Fibroblast of skin of left quadriceps (primary cell): ENCODE measurements around the gene PCAT7.
"Not testable (repeated sequence)": the region's sequence is repeated elsewhere in the genome, so short reads cannot be mapped to it uniquely, and the experiment has no call there.

ENCODE experiments used
- DNase-seq, 2 experiments: peaks; one replicate each; pipeline ENCODE4 v3.0.0-alpha.2; 2013; ENCODE audit warnings: low read depth in 2 of 2

The PCAT7 gene

DNA sequence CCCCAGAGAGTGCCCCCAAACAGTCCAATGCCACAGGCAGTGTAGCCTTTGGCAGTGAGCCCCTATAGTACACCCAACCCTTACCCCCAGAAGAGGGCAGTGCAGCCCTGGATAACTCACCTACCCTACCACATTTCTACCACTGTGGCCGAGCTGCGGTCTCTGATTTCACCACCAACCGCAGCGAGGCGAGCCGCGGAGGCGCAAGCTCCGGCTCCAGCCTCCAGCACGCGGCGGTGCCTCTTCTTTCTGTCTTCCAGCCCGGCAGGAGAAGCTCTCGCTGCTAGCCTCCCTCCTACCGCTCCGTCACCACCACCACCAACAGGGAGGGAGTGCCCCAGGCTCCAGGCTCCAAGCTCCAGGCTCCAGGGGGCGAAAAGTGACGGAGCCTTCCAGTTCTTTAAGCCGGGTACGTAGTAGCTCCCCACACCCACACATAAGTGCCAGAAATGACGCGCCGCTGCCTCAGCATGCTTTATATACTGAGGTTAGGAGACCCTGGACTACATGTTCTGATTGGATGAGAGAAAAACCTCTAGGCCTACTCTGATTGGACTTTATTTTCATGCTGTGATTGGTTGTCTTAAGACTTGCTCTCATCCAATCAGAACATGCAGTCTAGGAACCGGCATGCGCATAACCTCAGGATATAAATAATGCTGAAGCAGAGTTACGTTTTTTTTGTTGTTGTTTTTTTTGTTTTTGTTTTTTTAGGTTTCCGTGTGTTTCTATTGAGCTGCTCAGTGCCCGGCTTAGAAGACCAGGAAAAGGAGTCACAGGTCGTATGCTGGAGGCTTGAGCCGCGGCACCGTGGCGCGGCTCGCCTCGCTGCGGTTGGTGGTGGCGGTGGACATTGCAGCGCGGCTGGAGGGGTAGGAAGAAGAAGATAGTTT, at the start of gene PCAT7:
TSS of gene PCAT7 (plus strand) at position 645 of the 893 bp plus-strand sequence.
- DNase-seq: peak; percentile 21 to 26

DNA sequence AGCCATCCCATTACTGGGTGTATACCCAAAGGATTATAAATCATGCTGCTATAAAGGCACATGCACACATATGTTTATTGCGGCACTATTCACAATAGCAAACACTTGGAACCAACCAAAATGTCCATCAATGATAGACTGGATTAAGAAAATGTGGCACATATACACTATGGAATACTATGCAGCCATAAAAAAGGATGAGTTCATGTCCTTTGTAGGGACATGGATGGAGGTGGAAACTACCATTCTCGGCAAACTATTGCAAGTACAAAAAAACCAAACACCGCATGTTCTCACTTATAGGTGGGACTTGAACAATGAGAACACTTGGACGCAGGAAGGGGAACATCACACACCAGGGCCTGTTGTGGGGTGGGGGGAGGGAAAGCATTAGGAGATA, 48.5 kb upstream of the PCAT7 start:
- not testable (repeated sequence) for DNase-seq

DNA sequence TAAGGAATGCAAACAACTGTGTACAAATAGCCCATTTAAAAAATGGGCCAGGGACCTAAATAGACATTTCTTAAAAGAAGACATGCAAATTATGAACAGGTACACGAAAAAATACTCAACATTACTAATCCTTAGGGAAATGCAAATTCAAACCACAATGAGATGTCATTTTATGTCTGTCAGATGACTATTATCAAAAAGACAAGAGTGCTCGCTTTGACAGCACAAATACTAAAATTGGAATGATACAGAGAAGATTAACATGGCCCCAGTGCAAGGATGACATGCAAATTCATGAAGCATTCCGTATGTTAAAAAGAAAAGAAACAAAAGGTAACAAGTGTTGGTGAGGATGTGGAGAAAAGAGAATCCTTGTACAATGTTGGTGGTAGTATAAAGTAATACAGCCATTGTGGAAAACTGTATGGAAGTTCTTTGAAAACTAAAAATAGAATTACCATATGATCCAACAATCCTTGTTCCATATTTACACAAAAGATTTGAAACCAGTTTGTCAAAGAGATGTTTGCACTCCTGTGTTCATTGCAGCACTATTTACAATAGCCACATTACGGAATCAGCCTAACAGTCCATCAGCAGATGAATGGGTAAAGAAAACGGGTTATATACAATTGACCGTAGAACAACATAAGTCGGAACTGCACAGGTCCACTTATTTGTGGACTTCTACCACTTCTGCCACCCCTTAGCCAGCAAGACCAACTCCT, 47.2 kb upstream of the PCAT7 start:
- DNase-seq: no peak

DNA sequence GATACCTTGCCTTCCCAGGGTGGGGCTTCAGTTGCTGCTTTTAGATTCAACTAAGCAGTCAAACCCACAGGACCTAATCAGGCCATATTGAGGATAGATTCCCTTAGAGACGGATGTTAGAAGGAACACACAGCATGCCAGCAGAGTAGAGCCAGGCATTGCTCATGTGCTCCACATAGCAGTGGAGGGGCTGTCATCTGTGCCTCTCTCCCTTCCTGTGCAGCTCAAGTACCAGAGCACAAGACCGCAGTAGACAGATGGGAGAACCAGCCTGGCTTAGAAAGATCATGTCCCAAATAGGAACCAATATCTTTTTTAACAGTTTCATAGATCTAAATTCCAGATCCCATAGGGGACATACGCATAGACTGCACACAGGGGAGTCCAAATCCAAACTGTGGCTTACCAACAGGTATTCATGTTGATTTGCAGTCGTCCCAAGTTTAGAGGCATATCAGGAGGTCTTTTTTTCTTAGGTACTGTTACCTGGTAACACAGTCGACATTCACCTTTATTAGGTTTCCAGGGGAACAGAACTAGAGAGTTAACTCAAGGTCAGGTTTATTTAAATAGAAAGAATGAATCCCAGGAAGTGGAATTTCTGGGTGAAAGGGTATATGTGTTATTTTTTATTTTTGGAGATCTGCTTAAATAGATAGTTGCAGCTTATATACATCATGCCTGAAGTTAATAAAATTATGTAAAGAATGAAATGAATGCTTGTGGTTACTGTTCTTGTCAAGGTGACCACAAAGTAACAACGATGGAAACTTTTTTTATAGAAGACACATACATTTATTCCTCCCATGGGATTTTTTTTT, 43.5 kb upstream of the PCAT7 start:
- peak; percentile 31 to 42 for DNase-seq

DNA sequence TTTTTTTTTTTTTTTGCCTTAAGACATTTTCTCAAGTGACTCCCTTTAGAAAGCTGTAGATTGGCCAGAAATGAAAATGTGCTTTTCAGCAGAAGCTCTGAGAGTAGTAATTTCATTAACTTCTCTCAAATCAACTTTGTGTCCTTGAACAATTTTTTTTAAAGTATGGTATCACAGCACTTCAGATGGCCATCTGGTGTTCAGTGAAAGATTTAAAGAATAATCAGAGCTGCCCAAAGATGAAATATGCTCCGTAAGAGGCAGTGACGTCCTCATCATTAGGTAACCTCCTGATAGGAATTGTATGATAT, 43.0 kb upstream of the PCAT7 start:
- DNase-seq: no peak

DNA sequence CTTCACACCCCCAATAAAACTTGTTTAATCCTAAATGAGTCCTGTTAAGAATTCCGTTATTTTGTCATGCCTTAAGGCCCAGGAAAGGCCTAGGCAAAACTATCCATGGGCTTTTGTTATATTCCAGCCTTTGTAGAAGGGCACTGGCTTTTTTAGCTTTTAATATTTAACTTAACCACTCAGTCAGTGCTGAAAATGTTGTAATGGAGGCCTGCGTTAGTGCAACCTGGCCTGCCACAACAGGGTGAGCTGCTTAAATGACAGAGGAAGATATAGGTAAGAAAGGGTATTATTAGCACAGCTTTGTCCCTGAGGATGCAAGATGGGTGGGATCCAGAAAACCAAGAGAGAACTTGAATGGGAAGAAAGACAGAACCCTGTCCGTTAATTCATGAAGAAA, 40.2 kb upstream of the PCAT7 start:
- no peak for DNase-seq

DNA sequence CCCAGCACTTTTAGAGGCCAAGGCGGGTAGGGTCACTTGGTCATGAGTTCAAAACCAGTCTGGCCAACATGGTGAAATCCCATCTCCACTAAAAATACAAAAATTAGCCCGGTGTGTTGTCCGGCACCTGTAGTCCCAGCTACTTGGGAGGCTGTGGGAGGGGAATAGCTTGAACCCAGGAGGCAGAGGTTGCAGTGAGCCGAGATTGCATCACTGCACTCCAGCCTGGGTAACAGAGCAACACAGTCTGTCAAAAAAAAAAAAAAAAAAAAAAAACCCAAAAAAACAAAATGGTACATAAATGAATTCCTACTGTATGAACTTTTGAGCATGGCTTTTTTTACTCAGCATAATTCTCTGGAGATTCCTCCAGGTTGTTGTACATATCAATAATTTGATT, 37.6 kb upstream of the PCAT7 start:
- no peak for DNase-seq

DNA sequence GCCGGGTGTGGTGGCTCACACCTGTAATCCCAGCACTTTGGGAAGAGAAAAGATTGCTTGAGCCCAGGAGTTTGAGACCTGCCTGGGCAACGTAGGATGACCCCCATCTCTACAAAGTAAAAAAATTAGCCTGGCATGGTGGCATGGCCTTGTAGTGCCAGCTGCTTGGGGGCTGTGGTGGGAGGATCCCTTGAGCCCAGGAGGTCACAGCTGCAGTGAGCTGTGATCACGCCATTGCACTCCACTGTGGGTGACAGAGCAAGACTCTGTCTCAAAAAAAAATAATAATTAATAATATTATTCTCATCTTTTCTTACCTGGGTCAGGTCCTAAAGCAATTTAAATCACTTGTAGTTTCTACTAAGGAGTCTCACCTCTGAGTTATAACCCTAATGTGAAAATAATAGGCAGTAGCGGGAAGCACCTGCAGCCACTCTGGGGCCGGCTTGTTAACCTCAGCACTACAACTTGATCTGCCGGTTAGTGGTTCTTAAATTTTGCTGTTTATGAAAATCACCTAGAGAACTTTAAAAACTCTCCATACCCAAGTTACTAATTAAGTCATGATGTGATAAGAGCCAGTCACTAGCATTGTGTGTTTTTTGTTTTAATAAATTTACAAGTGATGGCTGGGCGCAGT, 29.4 kb upstream of the PCAT7 start:
- no peak for DNase-seq

DNA sequence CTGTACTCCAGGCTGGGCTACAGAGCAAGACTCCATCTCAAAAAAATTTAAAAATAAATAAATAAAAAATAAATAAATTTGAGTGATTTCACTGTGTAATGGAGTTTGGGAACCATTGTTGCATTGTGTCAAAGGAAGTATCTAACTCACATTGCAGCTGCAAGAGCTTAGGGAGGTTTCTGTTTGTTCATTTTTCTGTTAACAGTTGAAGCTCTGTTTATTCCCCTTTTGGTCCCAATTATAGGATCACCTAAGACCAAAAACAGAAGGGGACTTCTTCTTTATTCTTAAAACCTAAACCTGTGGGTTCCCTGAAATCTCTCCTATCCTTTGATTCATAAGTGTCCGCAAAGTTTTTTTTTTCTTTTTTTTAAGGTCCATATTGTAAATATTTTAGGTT, 28.6 kb upstream of the PCAT7 start:
- no peak for DNase-seq

DNA sequence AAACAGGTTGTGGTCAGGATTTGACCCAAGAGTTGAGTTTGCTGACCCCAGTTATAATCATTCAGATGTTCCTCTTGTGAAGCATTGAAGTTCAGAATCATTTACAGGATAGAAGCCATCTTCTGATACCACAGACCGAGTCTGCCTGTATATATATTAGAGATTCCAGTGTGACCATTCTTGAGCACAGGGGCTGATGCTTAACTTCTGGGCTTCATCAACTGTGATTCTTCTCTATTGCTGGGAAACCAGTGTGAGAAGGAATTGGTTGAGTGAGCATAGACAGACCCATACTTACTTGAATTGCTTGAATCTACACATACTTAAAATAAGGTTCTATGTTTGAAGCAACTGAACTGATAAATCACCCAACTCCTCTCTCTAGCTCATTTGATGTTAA, 27.9 kb upstream of the PCAT7 start:
- no peak for DNase-seq

DNA sequence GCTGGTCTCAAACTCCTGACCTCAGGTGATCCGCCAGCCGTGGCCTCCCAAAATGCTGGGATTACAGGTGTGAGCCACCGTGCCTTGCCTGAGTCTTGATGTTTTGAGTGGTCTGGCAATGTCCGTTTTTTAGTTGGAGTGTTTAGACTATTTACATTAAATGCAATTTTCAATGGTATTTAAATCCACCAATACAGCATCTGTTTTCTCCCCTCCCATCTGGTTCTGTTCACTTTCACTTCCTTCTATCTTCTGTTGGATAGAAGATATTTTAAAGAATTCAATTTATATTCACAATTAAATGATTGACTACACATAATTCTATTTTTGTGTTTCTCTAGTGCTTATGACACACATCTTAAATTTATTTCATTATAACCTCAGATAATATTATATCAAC, 26.0 kb upstream of the PCAT7 start:
- no peak for DNase-seq

DNA sequence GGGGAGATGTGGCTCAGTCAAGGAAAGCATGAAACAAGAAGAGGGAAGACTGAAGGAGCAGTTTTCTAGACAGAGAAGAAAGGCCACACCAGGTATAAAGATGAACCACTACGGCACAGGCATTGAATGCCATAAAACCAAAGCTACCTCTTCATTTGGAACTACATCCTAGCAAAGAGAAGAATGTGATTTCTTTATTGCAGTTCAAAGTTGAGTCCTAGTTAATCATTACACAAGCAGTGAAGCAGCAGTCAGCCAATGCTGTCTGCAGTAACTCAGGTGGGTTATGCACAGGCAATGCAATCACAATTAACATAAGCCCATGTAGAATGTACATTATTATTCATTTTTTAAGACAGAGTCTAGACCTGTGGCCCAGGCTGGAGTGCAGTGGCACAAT, 21.7 kb upstream of the PCAT7 start:
- no peak for DNase-seq

DNA sequence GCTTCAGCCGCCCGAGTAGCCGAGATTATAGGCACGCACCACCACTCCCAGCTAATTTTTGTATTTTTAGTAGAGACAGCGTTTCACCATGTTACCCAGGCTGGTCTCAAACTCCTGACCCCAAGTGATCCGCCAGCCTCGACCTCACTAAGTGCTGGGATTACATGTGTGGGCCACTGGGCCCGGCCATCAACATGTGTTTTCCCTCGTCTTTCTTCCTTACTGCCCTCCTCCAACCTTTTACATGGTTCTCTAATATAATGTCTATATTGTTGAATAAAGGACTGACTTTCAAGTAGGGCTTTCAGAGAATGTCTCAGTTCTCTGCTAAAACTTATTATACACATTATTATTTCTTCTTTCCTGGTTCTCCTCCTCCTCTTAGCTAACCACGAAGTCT, 21.3 kb upstream of the PCAT7 start:
- no peak for DNase-seq

DNA sequence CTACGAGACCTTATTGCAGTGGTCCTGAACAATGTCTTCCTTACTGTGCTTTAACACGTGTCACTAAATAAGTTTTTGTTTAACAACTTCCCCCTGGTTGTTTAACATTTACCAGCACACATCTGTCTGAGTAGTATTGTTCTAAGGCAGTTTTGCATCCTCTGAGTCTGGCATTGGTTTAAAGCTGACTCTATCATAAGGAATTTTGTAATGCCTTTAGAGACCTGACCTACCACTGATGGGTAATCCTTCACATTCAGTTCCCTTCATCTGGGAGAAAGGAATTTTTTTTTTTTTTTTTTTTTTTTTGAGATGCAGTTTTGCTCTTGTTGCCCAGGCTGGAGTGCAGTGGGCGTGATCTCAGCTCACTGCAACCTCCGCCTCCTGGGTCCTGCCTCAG, 20.0 kb upstream of the PCAT7 start:
- DNase-seq: peak; percentile 29 to 37

DNA sequence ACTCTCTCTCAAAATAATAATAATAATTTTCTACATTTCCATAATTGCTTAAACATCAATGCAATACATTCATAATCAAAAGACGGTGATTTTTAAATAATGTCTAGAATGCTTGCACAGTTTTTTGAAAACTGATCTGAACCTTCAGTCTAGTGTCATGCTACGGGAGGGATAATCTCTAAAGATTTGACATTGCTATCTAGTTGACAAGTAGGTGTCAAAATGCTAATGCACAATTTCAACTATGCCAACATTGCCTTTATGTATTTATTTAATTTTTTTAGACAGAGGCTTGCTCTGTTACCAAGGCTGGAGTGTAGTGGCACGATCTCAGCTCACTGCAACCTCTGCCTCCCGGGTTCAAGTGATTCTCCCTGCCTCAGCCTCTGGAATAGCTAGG, 16.0 kb upstream of the PCAT7 start:
- no peak for DNase-seq

DNA sequence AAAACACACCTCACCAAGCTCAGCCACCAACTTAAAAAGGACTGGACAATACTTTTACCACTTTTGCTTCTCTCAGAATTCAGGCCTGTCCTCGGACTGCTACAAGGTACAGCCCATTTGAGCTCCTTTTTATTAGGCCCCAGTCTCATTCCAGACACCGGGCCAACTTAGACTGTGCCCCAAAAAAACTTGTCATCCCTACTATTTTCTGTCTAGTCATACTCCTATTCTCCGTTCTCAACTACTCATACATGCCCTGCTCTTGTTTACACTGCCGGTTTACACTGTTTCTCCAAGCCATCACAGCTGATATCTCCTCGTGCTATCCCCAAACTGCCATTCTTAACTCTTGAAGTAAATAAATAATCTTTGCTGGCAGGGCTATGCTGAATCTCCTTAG, 10.5 kb upstream of the PCAT7 start:
- not testable (repeated sequence) for DNase-seq

DNA sequence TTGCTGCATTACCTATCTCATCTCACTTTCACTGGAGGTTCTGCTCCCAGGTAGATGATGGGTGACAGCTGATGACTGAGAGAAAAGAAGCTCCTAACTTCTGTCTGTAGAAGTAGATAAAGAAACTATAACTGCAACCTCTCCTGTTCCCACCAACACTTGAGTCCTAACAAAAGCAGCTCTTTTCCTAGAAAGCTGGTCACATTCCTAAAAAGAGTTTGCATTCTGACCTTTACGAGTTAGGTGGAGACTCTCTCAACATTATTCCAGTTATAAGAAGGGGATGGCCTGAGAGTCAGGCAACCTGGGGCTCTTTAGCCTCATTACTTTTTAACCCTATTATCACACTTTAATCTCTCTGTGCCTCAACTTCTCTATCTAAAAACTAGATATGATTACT, 8.9 kb upstream of the PCAT7 start:
- DNase-seq: no peak

DNA sequence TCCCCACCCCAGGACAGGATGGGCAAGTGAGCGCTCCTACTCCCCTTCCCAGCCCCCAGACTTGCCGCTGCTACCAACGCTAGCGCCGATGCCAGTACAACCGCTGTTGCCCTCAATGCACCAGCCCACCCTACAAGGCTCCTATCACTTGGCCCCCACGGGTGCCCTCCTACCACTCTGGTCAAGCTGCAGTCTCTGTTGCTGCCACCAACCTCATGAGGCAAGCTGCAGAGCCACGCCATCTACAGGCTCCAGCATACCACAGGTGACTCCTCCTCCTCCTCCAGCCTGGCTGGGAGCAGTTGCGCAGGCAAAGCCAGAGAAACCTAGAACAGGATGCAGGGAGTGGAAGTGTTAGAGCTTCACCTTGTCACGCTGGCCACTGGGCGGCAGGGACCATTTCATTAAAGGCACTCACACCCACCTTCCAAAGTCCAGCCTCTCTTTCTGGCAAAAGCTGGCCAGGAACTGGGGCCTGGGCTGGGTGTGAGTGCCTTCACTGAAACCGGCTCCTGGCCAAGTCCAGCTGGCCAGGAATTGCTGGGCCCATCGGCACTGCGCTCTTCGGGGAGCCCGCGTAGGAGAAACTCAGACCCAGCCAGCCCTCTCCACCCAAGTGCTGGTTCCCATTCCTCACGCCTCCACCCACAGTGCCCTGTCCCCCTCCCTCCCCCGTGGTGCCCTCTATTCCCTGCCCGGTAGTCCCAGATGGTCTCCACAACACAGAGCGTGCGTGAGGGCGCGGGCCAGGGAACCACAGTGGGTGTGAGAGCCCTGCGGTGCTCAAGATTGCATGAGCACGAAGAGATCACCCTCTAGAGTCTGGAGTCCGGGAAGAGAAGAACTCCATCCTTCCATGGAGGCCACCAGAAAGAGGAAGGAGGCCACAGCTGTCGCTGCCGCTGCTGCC, 1.6 kb upstream of the PCAT7 start:
- DNase-seq: no peak

DNA sequence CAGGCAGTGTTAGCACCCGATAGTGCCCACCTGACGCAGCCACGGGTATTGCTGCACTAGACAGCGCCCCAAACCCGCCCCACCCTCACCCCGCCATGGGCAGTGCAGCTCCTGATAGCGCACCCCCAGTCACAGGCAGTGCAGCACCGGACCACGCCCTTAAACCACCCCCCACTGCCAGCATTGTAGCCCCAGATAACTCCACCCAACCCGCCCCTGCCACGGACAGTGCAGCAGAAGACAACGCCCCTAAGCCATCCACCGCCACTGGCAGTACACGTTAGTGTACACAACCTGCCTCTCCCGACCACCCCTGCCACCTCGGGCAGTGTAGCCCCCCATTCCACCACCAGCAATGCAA, 825 bp upstream of the PCAT7 start:
- DNase-seq: no peak

DNA sequence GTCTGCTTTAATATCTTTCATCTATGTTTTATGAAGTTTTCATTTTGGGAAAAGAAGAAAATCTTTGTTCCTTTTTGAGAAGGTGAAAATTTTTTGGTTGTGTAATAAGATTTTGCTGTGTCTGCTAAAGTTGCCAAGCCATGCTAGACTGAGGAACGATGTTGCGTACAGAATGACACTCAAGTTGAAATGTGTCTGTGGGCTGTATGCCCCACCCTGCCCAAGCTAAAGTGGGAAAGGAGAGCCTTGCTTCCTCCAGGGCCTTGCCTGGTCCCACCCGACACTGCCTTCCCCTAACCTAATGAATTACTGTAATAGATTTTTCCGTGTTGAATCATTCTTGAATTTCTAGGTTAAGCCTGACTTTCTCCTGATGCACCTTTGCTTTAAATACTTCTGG, 2.5 kb downstream of the PCAT7 start:
- no peak for DNase-seq

DNA sequence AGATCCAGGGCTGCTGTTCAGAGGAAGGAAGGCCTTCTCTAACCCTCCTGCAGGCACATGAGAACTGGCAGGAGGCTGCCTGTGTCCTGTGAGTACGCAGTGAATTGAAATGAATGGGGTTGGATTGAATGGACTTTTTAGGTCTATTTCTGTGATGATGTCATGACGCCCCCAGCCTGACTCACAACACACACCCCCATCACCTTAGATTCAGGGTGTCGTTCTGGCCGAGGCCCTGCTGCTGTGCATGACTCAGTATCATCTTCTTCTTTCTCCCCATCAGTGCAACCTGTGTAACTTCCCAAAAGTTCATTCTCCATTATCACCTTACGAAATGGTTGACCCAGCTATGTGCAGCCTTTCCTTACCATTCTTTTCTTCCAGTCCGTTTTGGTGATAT, 5.4 kb downstream of the PCAT7 start:
- no peak for DNase-seq
